Stimulated activated naive CD8-positive, alpha-beta T cell treated with anti-CD3 and anti-CD28 coated beads, Interleukin-15, amount 100 ng/mL, for 72 hours (primary cell): ENCODE results near the gene FXYD7.
"Not testable (repeated sequence)": the region's sequence is repeated elsewhere in the genome, so short reads cannot be mapped to it uniquely, and the experiment has no call there.

ENCODE experiments used
- ATAC-seq: fragments of 150-1000 bp; cut with Tn5 transposase; 2 replicates; pipeline ENCODE4 v1.10.0; 2021; ENCODE audit warnings: mild to moderate bottlenecking, moderate library complexity
- DNase-seq, 2 donors: peaks; one replicate each; pipeline ENCODE4 v3.0.0; 2021 to 2022
- H3K27ac Mint-ChIP-seq, 2 donors: one replicate each; pipeline ENCODE4 v1.8.0; 2022; ENCODE audit warnings: mild to moderate bottlenecking in 2 of 2, mixed read lengths in 2 of 2, moderate library complexity in 2 of 2
- H3K27me3 Mint-ChIP-seq: one replicate; pipeline ENCODE4 v1.8.0; 2022; ENCODE audit warnings: mixed read lengths
- H3K4me1 Mint-ChIP-seq: one replicate; pipeline ENCODE4 v1.8.0; 2022; ENCODE audit warnings: mild to moderate bottlenecking, mixed read lengths
- H3K4me3 Mint-ChIP-seq, 2 donors: one replicate each; pipeline ENCODE4 v1.8.0; 2022; ENCODE audit warnings: mild to moderate bottlenecking in 2 of 2, mixed read lengths in 2 of 2, moderate library complexity in 1 of 2
- H3K9me3 Mint-ChIP-seq, 2 donors: one replicate each; pipeline ENCODE4 v1.8.0; 2022; ENCODE audit warnings: mixed read lengths in 2 of 2

FXYD7 gene

GRCh38 chr19:35144600-35145436, 1.8 kb downstream of the FXYD7 start:
- Mint-ChIP-seq H3K27me3 (peaks cover 10% of the 10 kb centered on the region), H3K4me3 (no peak overlapping the region), H3K4me1 (peaks cover 51% of the 10 kb centered on the region), H3K9me3 (no peaks in the 10 kb centered on the region), H3K27ac (no peak overlapping the region)
- DNase-seq = no peak
- no peak for ATAC-seq

GRCh38 chr19:35146746-35147459, 3.8 kb downstream of the FXYD7 start:
- ATAC-seq (no peak), DNase-seq (no peak)
- Mint-ChIP-seq H3K27me3 (peaks cover 10% of the 10 kb centered on the region), H3K4me1 (peaks cover 44% of the 10 kb centered on the region), H3K9me3 (no peaks in the 10 kb centered on the region), H3K27ac (peak overlapping the region in 1 of 2 donors; percentile 70), H3K4me3 (no peak overlapping the region)

- no peaks in the 10 kb centered on the region for H3K9me3 Mint-ChIP-seq
- ATAC-seq (no peak), DNase-seq (no peak)
- peaks cover 27% of the 10 kb centered on the region for H3K4me1 Mint-ChIP-seq
- no peaks in the 10 kb centered on the region for H3K27me3 Mint-ChIP-seq
- no peak overlapping the region for H3K4me3 Mint-ChIP-seq
- no peak overlapping the region for H3K27ac Mint-ChIP-seq
These were observed 6.4 kb downstream of the FXYD7 start for GRCh38 chr19:35149463-35149862.

- no peak overlapping the region for H3K4me3 Mint-ChIP-seq
- no peak for DNase-seq
- no peaks in the 10 kb centered on the region for H3K9me3 Mint-ChIP-seq
- H3K27ac Mint-ChIP-seq = peak overlapping the region in 1 of 2 donors; percentile 44
- ATAC-seq = no peak
- no peaks in the 10 kb centered on the region for H3K27me3 Mint-ChIP-seq
- H3K4me1 Mint-ChIP-seq = peaks cover 19% of the 10 kb centered on the region
These were observed 7.4 kb downstream of the FXYD7 start for GRCh38 chr19:35150445-35150844.

GRCh38 chr19:35151273-35152065, 8.4 kb downstream of the FXYD7 start:
- H3K9me3 Mint-ChIP-seq = no peaks in the 10 kb centered on the region
- no peak overlapping the region for H3K4me3 Mint-ChIP-seq
- DNase-seq (no peak), ATAC-seq (no peak)
- no peaks in the 10 kb centered on the region for H3K27me3 Mint-ChIP-seq
- H3K4me1 Mint-ChIP-seq = peaks cover 24% of the 10 kb centered on the region
- H3K27ac Mint-ChIP-seq = peak overlapping the region in 1 of 2 donors; percentile 61

- ATAC-seq, H3K9me3 Mint-ChIP-seq, DNase-seq, H3K27me3 Mint-ChIP-seq: not testable (repeated sequence)
- Mint-ChIP-seq H3K4me1 (peaks cover 35% of the 10 kb centered on the region), H3K27ac (peak overlapping the region in 1 of 2 donors; percentile 3), H3K4me3 (peak overlapping the region; percentile 97 to 100)
These were observed 10.1 kb downstream of the FXYD7 start for GRCh38 chr19:35153129-35153522.

GRCh38 chr19:35153701-35154524, 10.9 kb downstream of the FXYD7 start:
- no peaks in the 10 kb centered on the region for H3K9me3 Mint-ChIP-seq
- peak overlapping the region; percentile 97 to 100 for H3K27ac Mint-ChIP-seq
- no peaks in the 10 kb centered on the region for H3K27me3 Mint-ChIP-seq
- peak overlapping the region; percentile 97 to 100 for H3K4me3 Mint-ChIP-seq
- DNase-seq (peak; percentile 75 to 81), ATAC-seq (peak; percentile 76)
- peaks cover 43% of the 10 kb centered on the region for H3K4me1 Mint-ChIP-seq

GRCh38 chr19:35154525-35155406, 11.7 kb downstream of the FXYD7 start, which contains the start of gene FXYD5:
Gene FXYD5, plus strand, starts transcription at chr19:35154735. Its CDS starts 816 bp downstream, at chr19:35155551.
- ATAC-seq (peak; percentile 78), DNase-seq (peak; percentile 52 to 74)
- peaks cover 52% of the 10 kb centered on the region for H3K4me1 Mint-ChIP-seq
- H3K27me3 Mint-ChIP-seq = no peaks in the 10 kb centered on the region
- H3K9me3 Mint-ChIP-seq = no peaks in the 10 kb centered on the region
- peak within 1 kb of the TSS; percentile 97 to 100 for H3K27ac Mint-ChIP-seq
- peak within 1 kb of the TSS; percentile 97 to 100 for H3K4me3 Mint-ChIP-seq

GRCh38 chr19:35155441-35155840, 12.4 kb downstream of the FXYD7 start:
- Mint-ChIP-seq H3K4me3 (peak overlapping the region; percentile 97 to 100), H3K4me1 (peaks cover 53% of the 10 kb centered on the region), H3K9me3 (no peaks in the 10 kb centered on the region), H3K27me3 (no peaks in the 10 kb centered on the region), H3K27ac (peak overlapping the region; percentile 97 to 100)
- ATAC-seq = peak; percentile 54
- DNase-seq = peak in 1 of 2 donors; percentile 41

GRCh38 chr19:35155981-35156672, 13.1 kb downstream of the FXYD7 start:
- DNase-seq = no peak
- H3K4me1 Mint-ChIP-seq = peaks cover 53% of the 10 kb centered on the region
- H3K4me3 Mint-ChIP-seq = peak overlapping the region; percentile 97 to 100
- no peaks in the 10 kb centered on the region for H3K27me3 Mint-ChIP-seq
- peaks cover under 1 to 1% of the 10 kb centered on the region in 2 donors for H3K9me3 Mint-ChIP-seq
- peak overlapping the region; percentile 97 to 100 for H3K27ac Mint-ChIP-seq
- ATAC-seq = no peak

- peaks cover 6% of the 10 kb centered on the region in 2 donors for H3K9me3 Mint-ChIP-seq
- no peaks in the 10 kb centered on the region for H3K27me3 Mint-ChIP-seq
- DNase-seq = peak in 1 of 2 donors; percentile 7
- H3K4me1 Mint-ChIP-seq = peaks cover 58% of the 10 kb centered on the region
- ATAC-seq = no peak
- peak overlapping the region; percentile 97 to 100 for H3K4me3 Mint-ChIP-seq
- H3K27ac Mint-ChIP-seq = peak overlapping the region; percentile 97 to 100
These were observed 13.6 kb downstream of the FXYD7 start for GRCh38 chr19:35156673-35157014.

GRCh38 chr19:35157431-35157830, 14.4 kb downstream of the FXYD7 start:
- H3K27me3 Mint-ChIP-seq = no peaks in the 10 kb centered on the region
- H3K9me3 Mint-ChIP-seq = peaks cover 12 to 14% of the 10 kb centered on the region in 2 donors
- peaks cover 58% of the 10 kb centered on the region for H3K4me1 Mint-ChIP-seq
- peak overlapping the region in 1 of 2 donors; percentile 8 for H3K27ac Mint-ChIP-seq
- DNase-seq (peak in 1 of 2 donors; percentile 2), ATAC-seq (no peak)
- H3K4me3 Mint-ChIP-seq = peak overlapping the region in 1 of 2 donors; percentile 55

GRCh38 chr19:35159606-35160005, 16.6 kb downstream of the FXYD7 start:
- H3K9me3 Mint-ChIP-seq = peaks cover 23 to 34% of the 10 kb centered on the region in 2 donors
- H3K27ac Mint-ChIP-seq = no peak overlapping the region

More at GRCh38 chr19:35159606-35160005, 16.6 kb downstream of the FXYD7 start:
- no peak for ATAC-seq
- no peak overlapping the region for H3K4me3 Mint-ChIP-seq
- DNase-seq = no peak
- no peaks in the 10 kb centered on the region for H3K27me3 Mint-ChIP-seq
- H3K4me1 Mint-ChIP-seq = peaks cover 51% of the 10 kb centered on the region
